ENCODE data around the gene NPM3. TPM values are rescaled to one million over a fixed set of nuclear protein-coding genes. Genes with fewer than 3 reads are reported as not detected.

Gene NPM3, protein sequence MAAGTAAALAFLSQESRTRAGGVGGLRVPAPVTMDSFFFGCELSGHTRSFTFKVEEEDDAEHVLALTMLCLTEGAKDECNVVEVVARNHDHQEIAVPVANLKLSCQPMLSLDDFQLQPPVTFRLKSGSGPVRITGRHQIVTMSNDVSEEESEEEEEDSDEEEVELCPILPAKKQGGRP
- total RNA-seq (2022; extraction: Qiagen RNA extraction), result 100 to 124 TPM (median 120 TPM) in 5 replicates

DNA sequence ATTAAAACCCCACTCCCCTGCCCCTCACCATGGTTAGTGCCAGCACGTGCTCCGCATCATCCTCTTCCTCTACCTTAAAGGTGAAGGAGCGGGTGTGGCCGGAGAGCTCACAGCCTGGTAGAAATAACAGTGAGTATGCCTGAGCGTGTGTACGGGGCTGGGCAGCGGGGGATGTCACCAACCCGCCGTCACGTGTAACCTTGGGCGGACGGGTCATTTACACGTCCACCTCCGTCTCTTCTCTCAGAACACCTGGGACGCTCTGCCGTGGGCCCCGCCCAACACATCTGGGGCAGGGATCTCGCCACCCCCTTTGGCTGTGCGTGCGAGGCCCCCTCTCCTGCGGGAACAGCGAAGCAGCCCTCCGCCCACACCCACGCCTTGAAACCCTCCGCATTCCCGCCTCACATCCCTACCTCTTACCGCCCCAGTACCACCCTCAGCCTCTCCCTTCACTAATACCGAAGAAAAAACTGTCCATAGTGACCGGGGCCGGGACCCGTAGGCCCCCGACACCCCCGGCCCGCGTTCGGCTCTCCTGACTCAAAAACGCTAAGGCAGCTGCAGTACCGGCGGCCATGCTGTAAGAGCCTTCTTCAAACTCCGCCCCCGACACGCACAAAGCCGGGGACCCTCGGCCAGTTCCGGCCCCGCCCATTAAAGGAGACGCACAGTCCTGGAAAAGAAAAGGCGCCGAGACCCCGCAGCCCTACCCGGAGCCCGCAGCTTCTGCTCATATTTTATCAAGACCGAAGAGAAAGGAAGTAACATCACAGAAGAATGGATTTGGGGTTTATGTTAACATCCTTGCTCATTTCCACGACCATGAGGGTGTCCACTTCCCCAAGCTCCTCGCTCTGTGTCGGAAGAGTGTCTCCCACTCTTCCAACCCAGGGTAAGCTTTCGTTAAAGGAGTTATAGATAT is at the start of gene NPM3:
TSS of gene NPM3 (minus strand) at position 636 of the 925 bp plus-strand sequence. CDS start at position 580, 56 bp downstream.

DNA sequence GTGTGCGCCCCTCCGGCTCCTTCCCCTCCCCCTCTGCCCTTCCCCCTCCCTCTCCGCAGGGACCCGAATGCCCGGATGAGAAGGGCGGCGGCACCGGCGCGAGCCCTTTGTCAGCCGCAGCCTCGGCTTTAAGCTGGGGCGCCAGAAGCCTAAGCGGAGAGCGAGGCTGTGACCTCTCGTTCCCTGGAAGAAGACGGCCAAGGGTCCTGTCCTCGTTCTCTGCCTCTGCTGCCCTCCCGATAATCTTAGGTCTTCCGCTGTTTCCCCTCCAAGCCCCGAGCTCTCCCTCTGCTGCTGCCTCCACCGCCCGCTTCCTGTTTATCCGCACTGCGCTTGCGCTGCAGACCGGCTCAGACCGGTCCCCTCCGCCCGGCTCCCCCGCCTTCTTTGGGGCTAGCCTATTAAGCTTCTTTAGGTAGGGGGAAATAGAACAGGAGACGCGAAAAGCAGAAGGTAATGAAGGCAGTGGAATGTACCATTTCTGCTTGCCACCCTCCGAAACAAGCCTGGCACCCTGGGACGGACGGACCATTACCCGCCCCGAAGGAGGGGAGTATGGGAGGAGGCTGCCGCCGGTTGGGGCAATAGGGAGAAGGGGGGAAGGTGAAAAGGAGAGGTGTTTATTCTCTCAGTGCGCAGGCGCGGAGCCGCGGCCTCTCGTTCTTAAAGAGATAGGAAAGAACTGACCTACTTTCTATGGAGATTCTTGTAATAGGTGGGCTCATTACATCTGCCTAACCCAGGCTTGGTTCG is 35.0 kb upstream of the NPM3 start, which contains the start of gene OGA:
TSS of gene OGA (minus strand) at position 326 of the 753 bp plus-strand sequence. CDS start 422 bp downstream, outside the sequence.

DNA sequence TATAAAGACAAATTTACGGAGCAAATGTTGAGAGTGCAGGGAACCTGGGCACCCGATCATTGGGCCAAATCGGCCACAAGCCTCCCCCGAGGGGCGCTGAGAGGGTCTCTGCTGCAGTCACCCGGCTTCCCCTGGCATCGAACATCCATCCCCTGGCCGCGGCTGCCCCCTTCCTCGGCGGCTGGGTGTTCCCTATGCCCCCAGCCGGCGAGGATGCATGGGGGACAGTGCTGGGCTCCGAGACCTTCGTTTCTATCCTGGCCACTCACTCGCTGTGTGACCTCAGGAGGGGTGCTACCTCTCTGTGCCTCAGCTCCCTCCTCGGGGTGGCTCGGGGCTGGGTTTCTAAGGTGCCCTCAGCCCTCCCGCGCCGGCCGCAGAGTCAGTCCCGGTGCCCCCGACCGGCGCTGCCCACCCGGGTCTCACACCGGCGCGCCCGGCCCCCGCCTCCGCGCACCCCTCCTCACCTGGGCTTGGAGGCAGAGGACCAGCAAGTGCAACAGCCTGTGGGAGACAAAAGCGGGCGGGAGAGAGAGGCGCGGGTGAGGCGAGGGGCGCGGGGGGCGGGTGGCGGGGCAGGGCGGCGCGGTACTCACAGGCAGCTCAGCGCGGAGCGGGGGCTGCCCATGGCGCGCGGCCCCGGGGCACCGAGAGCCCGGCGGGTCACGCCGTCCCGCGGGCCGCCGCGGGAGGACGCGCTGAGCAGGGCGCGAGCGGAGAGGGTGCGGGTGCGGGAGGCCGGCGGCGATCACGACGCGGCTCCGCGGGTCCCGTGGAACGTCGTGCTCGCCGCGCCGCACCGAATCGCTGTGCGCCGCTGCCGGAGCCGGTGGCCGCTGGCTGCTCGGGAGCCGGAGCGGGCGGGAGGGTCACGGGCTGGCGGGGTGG is 7.7 kb downstream of the NPM3 start, which contains the start of gene FGF8:
TSS of gene FGF8 (minus strand) at position 842 of the 888 bp plus-strand sequence. CDS start at position 628, 214 bp downstream.

Other genes starting within 250 kb of the NPM3 start
- 11.9 to 17.6 TPM (median 17.2 TPM) in 5 replicates for gene POLL, start 195.2 kb downstream of the NPM3 start, total RNA-seq (2022; extraction: Qiagen RNA extraction)
- gene DPCD, start 195.1 kb downstream of the NPM3 start, total RNA-seq (2022; extraction: Qiagen RNA extraction), result 30.7 to 38.6 TPM (median 31.7 TPM) in 5 replicates
- gene FBXW4, start 88.3 kb downstream of the NPM3 start, total RNA-seq (2022; extraction: Qiagen RNA extraction), result 19.2 to 27.2 TPM (median 22.2 TPM) in 5 replicates
- gene FGF8, start 7.3 kb downstream of the NPM3 start, total RNA-seq (2022; extraction: Qiagen RNA extraction), result 0.08 to 0.09 TPM in 2 of 5 replicates, not detected in the others
- 63.4 to 85.8 TPM (median 65.4 TPM) in 5 replicates for gene OGA, start 35.0 kb upstream of the NPM3 start, total RNA-seq (2022; extraction: Qiagen RNA extraction)
- gene KCNIP2, start 60.4 kb upstream of the NPM3 start, total RNA-seq (2022; extraction: Qiagen RNA extraction), result 0.35 to 0.60 TPM (median 0.47 TPM) in 5 replicates